GM18907 (cell line): ENCODE data around the gene ZFAND2A.

Source experiments
- ATAC-seq: cut with Tn5 transposase; IDR thresholded peaks from one replicate; pipeline ENCODE4 v1.9.1; 2021; ENCODE audit warnings: mild to moderate bottlenecking, moderate library complexity; ENCODE audit not compliant: unreplicated experiment

Gene ZFAND2A

DNA sequence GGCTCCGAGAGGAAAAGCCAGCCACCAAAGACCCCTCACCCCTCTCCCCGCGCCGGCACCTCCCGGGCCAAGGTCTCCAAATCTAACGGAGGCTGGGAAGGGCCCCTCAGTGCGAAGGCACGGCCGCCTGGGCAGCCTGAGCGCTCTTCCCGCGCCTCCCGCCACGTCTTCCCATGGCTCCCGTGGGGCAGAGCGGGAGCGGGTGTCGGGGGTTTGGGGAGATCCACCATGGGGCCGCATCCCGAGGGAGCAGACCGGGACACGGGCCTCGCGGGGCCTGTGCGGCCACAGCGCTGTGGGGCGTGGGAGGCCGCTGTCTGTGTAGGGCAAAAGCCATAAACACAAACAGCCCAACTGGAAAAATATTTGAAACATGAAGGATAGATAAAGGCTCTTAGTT lies 49.6 kb downstream of the ZFAND2A start:
- ATAC-seq = no peak

DNA sequence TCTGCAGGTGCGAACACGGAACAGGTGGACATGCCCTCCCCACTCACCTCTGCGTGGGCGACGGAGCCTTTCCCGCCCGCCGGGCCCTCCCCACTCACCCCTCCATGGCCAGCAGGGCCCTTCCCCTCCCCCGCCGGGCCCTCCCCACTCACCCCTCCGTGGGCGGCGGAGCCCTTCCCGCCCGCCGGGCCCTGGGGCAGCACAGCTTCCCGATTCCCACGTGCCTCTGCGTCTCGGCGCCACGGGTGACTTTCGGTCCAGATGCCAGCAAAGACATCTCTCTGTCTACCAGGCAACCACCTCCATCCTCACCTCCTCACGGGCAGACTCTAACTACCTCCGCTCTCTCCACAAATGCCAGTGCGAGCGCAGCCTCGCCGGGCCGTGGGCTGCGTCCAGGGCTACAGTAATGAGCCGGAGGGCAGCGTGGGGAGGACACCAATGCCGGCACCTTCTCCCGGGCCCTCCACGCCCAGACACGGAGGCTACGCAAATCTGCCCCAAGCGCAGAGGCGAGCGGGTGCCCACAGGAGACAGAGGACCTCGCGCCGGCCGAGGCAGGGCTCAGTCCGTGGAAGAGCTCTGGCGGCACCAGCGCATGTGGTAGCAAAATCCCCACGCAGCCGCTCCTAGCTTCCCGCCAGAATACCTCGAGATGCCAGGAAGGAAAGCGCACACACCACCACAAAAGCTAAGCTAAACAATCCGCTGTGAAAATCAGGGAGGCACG lies 50.2 kb downstream of the ZFAND2A start:
- ATAC-seq = no peak

DNA sequence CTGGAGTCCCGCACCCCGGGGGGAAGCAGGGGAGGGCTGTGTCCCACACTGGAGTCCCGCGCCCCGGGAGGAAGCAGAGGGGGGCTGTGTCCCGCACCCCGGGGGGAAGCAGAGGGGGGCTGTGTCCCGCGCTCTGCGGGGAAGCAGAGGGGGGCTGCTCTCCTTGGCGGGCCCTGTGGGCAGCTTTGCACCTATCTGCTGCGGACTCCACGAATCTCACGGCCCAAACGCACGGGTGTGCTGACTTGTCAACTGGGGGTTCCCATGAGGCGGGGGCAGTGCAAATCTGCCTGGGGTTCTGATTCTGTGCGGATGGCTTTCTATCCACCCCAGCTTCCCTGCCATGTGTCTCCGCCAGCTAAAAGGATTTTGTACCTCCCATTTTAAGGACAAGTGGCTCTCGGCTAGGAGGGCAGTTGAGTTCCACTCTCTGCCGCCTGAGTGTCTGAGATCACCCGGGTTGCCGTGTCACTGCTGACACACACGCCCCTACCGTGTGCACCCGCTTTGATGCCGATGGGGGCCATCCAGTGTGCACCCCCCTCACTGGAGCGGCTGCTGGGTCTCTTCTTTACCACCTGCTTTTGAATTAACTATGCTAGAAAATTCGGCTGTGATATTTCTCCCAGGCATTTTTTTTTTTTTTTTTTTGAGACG lies 51.6 kb downstream of the ZFAND2A start:
- no peak for ATAC-seq

DNA sequence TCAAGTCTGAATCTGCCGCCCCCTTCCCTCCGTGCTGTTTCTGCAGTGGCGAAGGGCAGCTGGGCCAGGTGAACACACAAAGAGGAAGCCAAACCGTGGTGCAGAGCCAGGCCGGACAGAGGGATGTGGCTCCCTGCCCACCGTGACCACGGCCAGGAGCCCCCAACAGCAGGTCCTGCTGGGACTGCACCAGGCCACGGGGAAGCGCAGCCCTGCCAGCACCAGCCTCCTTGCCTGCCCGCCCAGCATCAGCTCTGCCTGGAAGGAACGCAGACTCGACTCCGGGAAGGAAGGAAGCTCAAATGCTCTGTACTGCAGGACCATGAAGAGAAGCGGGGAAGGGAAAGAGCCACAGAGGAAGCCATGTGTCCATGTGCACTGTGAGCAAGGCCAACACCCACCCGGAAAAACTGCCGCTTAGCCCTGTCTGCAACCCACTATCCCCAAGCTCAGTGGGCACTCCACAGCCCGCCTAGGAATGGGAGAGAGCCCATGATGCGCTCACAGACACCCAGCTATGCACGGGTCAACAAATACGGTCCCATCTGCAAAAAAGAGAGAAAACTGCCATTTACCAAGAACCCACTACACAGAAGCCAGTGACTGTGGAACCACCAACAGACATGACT lies 53.1 kb downstream of the ZFAND2A start:
- no peak for ATAC-seq

DNA sequence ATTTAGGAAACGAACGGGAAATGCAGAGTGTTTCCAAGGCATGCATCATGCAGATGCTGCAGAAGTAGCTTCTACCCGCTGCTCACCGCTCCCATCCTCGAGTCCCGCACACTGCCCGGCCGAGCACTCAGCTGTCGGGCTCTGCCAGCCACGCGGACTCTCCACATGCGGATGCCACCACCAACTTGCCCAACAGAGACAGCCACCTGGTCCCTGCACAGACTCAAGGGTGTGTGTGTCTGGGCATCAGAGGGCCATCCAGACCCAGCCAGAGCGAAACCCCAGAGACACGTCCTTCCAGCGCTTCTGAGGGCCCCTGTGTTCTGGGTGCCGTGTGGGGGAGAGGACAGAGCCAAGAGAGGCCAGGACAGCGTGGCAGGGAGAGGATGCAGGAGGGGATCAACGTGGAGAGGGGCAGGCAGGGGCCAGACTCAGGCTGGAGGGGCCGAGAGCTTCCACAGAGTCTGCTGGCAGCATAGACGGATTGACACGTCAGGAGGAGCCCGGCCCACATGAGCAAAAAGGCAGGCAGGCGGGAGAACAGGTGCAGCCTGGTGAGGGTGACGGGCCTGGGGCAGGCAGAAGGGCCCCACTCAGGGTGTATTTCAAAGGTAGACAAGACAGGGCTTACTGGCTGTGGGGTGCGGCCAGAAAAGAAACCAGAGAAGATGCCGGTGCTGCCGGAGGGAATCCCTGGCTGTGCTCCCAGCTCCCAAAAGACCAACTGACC lies 53.8 kb downstream of the ZFAND2A start:
- no peak for ATAC-seq

- peak; percentile 50 for ATAC-seq
These were observed 54.8 kb downstream of the ZFAND2A start for GRCh38 chr7:1105189-1105588.

- no peak for ATAC-seq
These were observed 55.3 kb downstream of the ZFAND2A start for GRCh38 chr7:1104516-1105179.

- ATAC-seq = peak; percentile 1
These were observed 56.0 kb downstream of the ZFAND2A start for GRCh38 chr7:1103789-1104515.

DNA sequence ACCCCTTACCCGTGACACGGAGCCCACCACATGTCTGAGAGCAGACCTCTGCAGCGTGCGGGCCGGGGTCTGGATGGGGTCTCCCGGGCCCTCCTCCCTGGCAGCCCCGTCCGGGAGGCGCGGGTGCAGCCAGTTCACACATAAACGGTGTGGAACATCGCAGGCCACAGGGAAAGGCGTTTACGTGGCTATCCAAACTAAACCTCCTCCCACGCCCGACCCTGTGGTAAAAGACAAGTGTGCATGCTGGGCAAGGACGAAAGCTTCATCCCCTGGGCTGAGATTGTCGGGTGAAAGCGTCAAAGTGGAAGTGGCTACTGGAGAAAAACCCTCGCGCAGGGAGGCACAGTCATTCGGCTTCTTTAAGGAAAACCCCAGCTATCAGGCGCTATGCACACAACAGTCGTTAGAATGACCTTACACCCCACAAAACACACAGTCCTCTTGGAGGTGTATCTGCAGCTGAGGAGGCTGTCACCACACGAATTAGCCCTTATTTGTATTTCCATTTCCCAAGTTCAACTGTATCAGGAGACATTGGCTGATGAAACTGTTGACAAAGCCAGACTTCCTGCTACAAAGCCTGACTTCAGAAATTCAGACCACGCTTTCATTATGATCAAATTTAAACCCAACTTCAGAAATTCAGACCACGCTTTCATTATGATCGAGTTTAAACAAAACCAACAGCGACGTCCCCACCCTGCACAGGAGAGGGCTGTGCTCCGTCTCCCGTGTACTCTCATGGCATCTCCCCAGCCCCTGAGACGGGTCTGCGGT lies 56.8 kb downstream of the ZFAND2A start:
- peak; percentile 45 for ATAC-seq
